NCI-H146 treated with DMSO at 0.1 percent for 48 hours (cell line): Measurements from ENCODE around the gene SLC12A1.

Source experiments
- DNase-seq: peaks from one replicate; lab custom pipeline; 2025; ENCODE audit not compliant: unreplicated experiment; lab: John Stamatoyannopoulos, UW

The SLC12A1 gene

GRCh38 chr15:48343865-48344264 is 137.8 kb downstream of the SLC12A1 start:
- no peak for DNase-seq

- no peak for DNase-seq
Observed at GRCh38 chr15:48345516-48345915, 139.4 kb downstream of the SLC12A1 start.

- peak; percentile 65 for DNase-seq
Observed at GRCh38 chr15:48352474-48353072, 146.5 kb downstream of the SLC12A1 start.
